ENCODE data around the gene WWTR1. TPM values are rescaled to one million over a fixed set of nuclear protein-coding genes. Genes with fewer than 3 reads are reported as not detected.

Gene WWTR1
- total and polyA plus RNA-seq, 2 experiments from 2014 or later, result 25.1 to 26.2 TPM

GRCh38 chr3:149532489-149533180 is 125.2 kb downstream of the WWTR1 start:
- Mint-ChIP-seq H3K9me3 (no peaks in the 10 kb centered on the region), H3K27ac (no peak overlapping the region), H3K4me3 (no peak overlapping the region), H3K27me3 (ENCODE audit: insufficient read depth, low read depth, poor library complexity) (peaks cover 9% of the 10 kb centered on the region), H3K4me1 (peaks cover 43% of the 10 kb centered on the region), H3K36me3 (ENCODE audit: low read depth) (no peaks in the 10 kb centered on the region)
- Histone ChIP-seq H2AFZ (no peak overlapping the region), H3K4me2 (no peak overlapping the region), H3K4me1 (ENCODE audit: insufficient read depth) (peaks cover 48% of the 10 kb centered on the region), H3K9me2 (ENCODE audit: insufficient read depth) (no peaks in the 10 kb centered on the region), H3K27ac (ENCODE audit: low read depth) (no peak overlapping the region), H3K36me3 (ENCODE audit: insufficient read depth) (no peaks in the 10 kb centered on the region), H3K27me3 (ENCODE audit: insufficient read depth) (no peaks in the 10 kb centered on the region), H3K4me3 (no peak overlapping the region), H3F3A (replicated peaks; ENCODE audit: low read depth) (no peaks in the 10 kb centered on the region; the same call in 1 of the 2 replicates), H3K79me2 (replicated peaks; ENCODE audit: insufficient read depth) (peaks cover 38% of the 10 kb centered on the region), H4K20me1 (replicated peaks; ENCODE audit: insufficient read depth) (peaks cover 9% of the 10 kb centered on the region)
- no peak for DNase-seq (ENCODE audit: low spot score)
- TF ChIP-seq ZNF114 (CRISPR knock-in tag; IDR thresholded peaks at IDR 0.05) (no peak), JUNB (IDR thresholded peaks at IDR 0.05; ENCODE audit: unreplicated experiment) (no peak), EZH2phosphoT487 (IDR thresholded peaks at IDR 0.05; ENCODE audit: unreplicated experiment) (no peak), REST (IDR thresholded peaks at IDR 0.05; ENCODE audit: unreplicated experiment) (no peak), POLR2AphosphoS5 (IDR thresholded peaks at IDR 0.05; ENCODE audit: low read depth) (no peak), EZH2 (IDR thresholded peaks at IDR 0.05; ENCODE audit: low read depth, unreplicated experiment) (no peak), STAT1 (IDR thresholded peaks at IDR 0.05; ENCODE audit: unreplicated experiment) (no peak), CTCF (conservative IDR thresholded peaks at IDR 0.05; ENCODE audit: low read depth in 2 of 2) (no peak), CREB1 (CRISPR knock-in tag; IDR thresholded peaks at IDR 0.05; ENCODE audit: low read depth) (no peak), ZNF331 (CRISPR knock-in tag; IDR thresholded peaks at IDR 0.05; ENCODE audit: low read depth) (no peak), ETS1 (IDR thresholded peaks at IDR 0.05) (no peak), NANOG (IDR thresholded peaks at IDR 0.05; ENCODE audit: borderline replicate concordance) (no peak), ZNF462 (CRISPR knock-in tag; IDR thresholded peaks at IDR 0.05) (no peak)
- no peak for ATAC-seq

Data from GM23338 (cell line).